ENCODE results near the gene ELL2.

DNA sequence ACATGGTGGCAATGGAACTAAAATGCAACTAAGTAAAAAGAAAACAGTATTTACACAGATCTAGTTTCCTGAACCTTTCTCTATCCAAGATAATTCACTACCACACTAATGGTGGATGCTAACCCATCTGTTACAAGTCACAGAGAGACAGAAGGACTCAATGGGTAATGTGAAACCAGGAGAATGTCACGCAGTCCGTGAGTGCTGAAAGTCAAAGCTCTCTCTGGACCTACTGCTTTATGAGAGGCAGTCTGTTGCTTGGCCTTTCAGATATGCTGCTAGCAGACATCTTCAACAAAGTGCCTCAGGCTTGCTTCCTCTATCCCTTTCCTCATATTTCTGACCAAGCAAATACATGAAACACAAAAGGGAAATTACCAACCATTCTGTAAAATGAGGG is 70.2 kb downstream of the ELL2 start:
- TF ChIP-seq POLR2AphosphoS5 (IDR thresholded peaks at IDR 0.05) (no peak), POLR2A (IDR thresholded peaks at IDR 0.05) (no peak)
